Limb (tissue), 2 donors: ENCODE measurements around the gene MED4.
"Not testable (repeated sequence)": the region's sequence is repeated elsewhere in the genome, so short reads cannot be mapped to it uniquely, and the experiment has no call there.

Experiments
- DNase-seq, 2 donors: peaks; one replicate each; pipeline ENCODE4 v3.0.0-alpha.2; 2016; ENCODE audit errors: extremely low spot score in 2 of 2

MED4 gene

GRCh38 chr13:48096670-48097069 lies 1.8 kb upstream of the MED4 start:
- no peak for DNase-seq

GRCh38 chr13:48094404-48094780 lies 512 bp downstream of the MED4 start:
- no peak for DNase-seq

GRCh38 chr13:48093588-48093987 lies 1.3 kb downstream of the MED4 start:
- DNase-seq, result no peak

- no peak for DNase-seq
Measured at GRCh38 chr13:48086272-48086671, 8.6 kb downstream of the MED4 start.

- no peak for DNase-seq
Measured at GRCh38 chr13:48081739-48082138, 13.2 kb downstream of the MED4 start.

DNA sequence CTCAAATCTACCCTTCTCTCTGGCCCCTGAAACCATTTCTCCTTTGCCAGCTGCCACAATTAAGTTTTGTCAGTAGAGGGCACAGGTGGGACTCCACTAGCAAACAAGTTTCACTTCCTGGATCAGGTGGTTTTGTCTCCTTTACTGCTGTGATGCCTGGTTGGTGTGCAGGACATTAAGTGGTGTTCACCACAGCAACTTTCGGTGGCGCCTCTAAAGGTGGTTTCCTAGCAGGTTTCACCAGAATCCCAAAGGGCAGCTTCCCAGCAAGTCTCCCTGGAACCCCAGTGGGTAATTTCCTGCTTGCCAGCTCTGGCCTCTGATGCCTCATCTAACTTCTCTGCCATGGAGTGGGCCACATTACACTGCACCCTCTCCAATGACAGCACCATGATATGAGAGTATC lies 16.6 kb downstream of the MED4 start:
- DNase-seq, result no peak

DNA sequence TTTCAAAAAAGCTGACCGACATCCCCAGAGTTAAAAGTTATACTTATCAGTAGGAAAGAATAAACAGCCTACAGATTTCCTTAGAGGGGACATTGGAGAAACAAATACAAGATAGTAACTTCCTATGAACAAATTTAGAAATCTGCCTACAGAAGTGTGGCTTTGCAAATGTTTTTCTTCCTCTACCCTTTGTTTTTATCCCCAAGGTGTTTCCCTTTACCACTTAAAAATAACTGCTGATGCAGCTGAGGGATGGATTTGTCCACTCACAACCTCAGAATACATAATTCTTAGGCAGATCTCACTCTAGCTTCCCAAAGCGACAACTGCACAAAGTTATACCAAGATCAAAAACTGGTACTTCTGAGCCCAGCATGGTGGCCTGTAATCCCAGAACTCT lies 20.9 kb downstream of the MED4 start:
- no peak for DNase-seq

GRCh38 chr13:48072787-48073186 lies 22.1 kb downstream of the MED4 start:
- DNase-seq, result no peak

DNA sequence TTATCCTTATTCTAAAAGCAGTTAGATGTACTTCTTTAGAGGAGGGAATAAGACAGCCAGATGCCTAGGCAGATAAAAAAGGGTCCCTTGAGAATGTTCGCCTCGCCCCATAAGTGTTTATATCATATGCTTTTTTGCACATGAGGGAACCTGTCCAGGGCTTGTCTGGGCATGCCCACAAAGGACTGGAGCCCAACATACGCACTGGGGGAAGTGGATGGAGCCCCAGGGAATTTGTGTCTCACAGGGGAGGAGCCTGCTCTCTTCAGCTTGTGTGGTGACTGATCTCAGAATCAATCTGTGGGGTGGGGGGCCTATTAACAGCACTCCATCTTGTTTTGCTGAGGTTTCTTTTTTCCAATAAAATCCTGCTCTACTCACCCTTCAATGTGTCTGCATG lies 22.6 kb downstream of the MED4 start:
- no peak for DNase-seq

DNA sequence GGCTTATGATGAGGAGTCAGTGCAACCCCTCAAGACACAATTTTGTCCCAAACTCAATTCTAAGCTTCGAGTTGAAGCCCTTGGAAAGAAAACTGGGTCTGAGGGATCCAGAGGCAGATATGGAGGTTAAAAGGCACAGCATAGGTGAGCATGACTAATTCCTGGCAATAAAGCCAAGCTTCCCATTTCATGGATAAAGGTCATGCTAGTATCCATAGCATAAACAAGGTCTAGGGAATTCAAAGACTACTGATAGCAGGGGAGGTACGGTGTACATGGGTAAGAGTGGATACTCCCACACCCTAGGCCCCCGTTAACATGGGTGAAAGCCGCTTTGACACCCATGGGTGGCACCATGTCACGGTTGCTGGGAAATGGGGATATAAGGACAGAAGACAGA lies 24.0 kb downstream of the MED4 start:
- no peak for DNase-seq

DNA sequence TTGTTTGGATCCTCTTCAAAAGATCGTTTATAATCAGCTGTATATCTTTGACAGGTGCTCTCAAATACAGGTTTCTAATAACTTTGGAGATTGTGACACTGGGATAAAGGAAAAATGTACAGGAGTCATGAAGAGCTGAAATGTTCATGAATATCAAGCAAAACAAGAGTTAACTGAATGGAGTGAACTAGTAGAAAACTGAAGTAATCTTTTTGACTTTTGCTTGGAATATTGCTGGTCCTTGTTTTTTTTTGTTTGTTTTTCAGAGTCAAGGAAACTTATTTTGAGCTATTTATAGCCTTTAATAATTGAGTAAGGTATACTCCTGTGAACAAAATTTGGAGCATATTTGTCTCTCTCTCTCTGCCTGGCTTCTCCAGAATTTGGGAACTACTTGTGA lies 25.3 kb downstream of the MED4 start:
- no peak for DNase-seq

DNA sequence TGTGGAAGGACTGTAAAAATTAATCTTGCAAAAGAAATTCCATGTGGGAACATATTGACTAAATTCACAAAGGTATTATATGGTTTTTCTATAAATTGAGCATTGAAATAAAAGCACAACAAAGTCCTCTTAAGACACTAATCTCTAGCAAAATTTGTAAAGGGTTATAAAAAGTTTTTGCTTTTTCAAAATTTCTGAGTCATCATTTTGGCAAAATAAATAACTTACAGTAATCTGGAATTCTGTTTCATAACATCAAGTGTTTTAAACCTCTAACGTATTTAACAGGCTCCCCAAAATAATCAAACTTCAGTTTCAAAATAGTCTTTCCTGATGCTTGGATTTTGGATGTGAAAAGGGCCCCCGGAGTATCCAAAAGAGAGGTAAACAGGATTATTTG lies 26.0 kb downstream of the MED4 start:
- no peak for DNase-seq

- no peak for DNase-seq
Measured at GRCh38 chr13:48068036-48068435, 26.9 kb downstream of the MED4 start.

- DNase-seq, result no peak
Measured at GRCh38 chr13:48066310-48066989, 28.5 kb downstream of the MED4 start.

- not testable (repeated sequence) for DNase-seq
Measured at GRCh38 chr13:48059951-48060350, 35.0 kb downstream of the MED4 start.

DNA sequence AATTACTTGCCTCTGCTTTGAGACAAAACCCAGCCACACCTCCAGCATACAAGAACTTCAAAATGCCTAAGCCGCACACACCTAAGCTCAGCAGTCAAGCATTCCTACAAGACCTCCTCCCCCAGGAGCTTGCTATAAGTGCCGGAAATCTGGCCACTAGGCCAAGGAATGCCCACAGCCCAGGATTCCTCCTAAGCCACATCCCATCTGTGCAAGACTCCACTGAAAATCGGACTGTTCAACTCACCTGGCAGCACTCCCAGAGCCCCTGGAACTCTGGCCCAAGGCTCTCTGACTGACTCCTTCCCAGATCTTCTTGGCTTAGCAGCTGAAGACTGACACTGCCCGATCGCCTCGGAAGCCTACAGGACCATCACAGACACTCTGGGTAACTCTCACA lies 36.4 kb downstream of the MED4 start:
- DNase-seq, result not testable (repeated sequence)

DNA sequence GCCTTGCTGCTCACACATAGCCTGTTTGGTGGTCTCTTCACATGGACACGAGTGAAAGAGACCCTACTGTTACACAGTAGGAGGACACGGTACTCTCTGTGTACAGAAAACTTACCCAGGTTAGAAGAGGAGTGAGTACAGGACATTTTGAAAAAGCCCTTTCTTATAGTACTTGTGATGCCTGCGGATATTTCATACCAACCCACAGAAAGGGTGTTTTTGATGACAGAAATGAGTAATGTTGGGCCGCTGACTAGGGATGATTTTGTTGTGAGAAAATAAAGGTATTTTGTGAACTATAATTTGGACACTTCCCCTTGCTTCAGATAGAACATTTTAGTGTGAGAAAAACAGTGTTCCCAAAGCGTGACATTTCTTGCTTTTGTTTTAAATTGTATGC lies 39.2 kb downstream of the MED4 start:
- no peak for DNase-seq

- DNase-seq, result no peak
Measured at GRCh38 chr13:48054601-48055000, 40.3 kb downstream of the MED4 start.

GRCh38 chr13:48050550-48050949 lies 44.4 kb downstream of the MED4 start:
- no peak for DNase-seq

GRCh38 chr13:48043789-48044503 lies 51.0 kb downstream of the MED4 start:
- no peak for DNase-seq

GRCh38 chr13:48042894-48043293 lies 52.0 kb downstream of the MED4 start:
- no peak for DNase-seq

- no peak for DNase-seq
Measured at GRCh38 chr13:48040896-48041295, 54.0 kb downstream of the MED4 start.

DNA sequence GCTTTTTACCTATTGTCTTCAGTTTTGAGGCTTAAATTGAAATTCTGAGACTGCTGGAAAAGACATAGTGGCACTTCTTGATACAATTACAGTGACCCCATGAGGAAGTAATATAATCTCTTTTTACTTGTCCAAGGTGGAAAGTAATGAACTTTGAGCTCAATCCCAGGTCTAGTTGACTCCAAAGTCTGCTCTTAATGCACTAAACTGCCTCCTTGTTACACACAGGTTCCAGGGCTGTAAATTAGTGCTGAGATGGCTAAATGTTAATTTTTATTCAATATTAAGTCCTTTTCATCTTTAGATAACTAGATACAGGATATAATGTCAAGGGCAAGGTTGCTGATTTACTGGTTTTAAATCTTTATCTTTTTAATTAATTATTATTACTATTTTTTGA lies 54.9 kb downstream of the MED4 start:
- no peak for DNase-seq
